WTC11 (cell line): ENCODE results near the gene EPN1.

Source experiments
- TEAD4 ChIP-seq: sonication (generic); formaldehyde crosslinking; IDR thresholded peaks from 2 replicates; pipeline ENCODE4 v1.8.0; 2022; ENCODE audit warnings: mild to moderate bottlenecking, missing genetic modification reagents
- ZNF232 ChIP-seq: sonication (generic); formaldehyde crosslinking; IDR thresholded peaks from 2 replicates; pipeline ENCODE4 v1.8.0; 2022; ENCODE audit warnings: mild to moderate bottlenecking, missing genetic modification reagents

DNA sequence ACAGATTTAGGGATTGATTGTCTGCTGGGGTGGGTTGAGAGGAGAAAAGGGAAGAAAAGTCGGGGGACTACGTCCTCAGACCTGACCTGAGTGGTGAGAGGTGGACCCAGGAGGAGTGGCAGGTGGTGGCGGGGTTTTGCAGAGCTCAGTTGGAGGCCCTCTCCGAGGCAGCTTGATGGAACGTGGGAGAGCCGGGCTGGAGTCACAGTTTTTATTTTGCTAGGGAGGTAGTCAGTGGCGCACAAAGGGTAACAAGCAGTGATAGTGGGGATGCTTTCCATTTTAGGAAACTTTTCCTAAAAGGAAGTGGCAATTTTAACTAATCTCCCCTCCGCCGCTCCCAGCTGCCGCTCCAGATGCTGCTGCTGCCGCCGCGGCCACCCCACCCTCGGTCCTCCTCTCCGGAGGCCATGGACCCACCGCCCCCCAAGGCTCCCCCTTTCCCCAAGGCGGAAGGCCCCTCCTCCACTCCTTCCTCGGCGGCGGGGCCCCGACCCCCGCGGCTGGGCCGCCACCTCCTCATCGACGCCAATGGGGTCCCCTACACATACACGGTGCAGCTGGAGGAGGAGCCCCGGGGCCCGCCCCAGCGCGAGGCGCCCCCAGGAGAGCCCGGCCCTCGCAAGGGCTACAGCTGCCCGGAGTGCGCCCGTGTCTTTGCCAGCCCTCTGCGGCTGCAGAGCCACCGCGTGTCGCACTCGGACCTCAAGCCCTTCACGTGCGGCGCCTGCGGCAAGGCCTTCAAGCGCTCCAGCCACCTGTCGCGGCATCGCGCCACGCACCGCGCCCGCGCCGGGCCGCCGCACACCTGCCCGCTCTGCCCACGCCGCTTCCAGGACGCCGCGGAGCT lies 32.6 kb upstream of the EPN1 start:
- 0 out of 2 replicates have a peak, but pooled peaks have one; percentile 43 for TF ChIP-seq ZNF232 (CRISPR knock-in tag)
- TF ChIP-seq TEAD4, result no peak
